Body of pancreas (tissue), 4 donors: Measurements from ENCODE around the gene MPP7. TPM values are rescaled to one million over a fixed set of nuclear protein-coding genes. Genes with fewer than 3 reads are reported as not detected.
"Not testable (repeated sequence)": the region's sequence is repeated elsewhere in the genome, so short reads cannot be mapped to it uniquely, and the experiment has no call there.

Experiments
- ATAC-seq: fragments of 150-250 bp; one replicate; pipeline ENCODE4 v1.9.1; 2016
- DNase-seq, 4 donors: peaks; one replicate each; pipeline ENCODE4 v3.0.0-alpha.2; 2019
- H3K27ac ChIP-seq, 4 donors: fragments of 200-600 bp; sonication (generic); 1 replicate in 3 of 4; 2 replicates in 1 of 4; pipeline versions ENCODE4 v1.5.1 to v1.6.1; 2016 to 2019; ENCODE audit warnings: mild to moderate bottlenecking in 1 of 4, mixed read lengths in 1 of 4, moderate library complexity in 1 of 4
- H3K27me3 ChIP-seq, 2 donors: fragments of 200-600 bp; sonication (generic); one replicate each; pipeline ENCODE4 v1.6.0; 2016; ENCODE audit warnings: mild to moderate bottlenecking in 1 of 2
- H3K36me3 ChIP-seq, 2 donors: fragments of 200-600 bp; sonication (generic); replicated peaks in 1 of 2; 2 replicates each; pipeline ENCODE4 v1.5.1; 2016; ENCODE audit warnings: low read depth in 2 of 2; ENCODE audit not compliant: insufficient read depth in 1 of 2
- H3K4me1 ChIP-seq: fragments of 200-600 bp; sonication (generic); one replicate; pipeline ENCODE4 v1.6.0; 2016
- H3K4me3 ChIP-seq, 2 donors: fragments of 200-600 bp; sonication (generic); 1 replicate in 1 of 2; 2 replicates in 1 of 2; pipeline ENCODE4 v1.5.1; 2016 to 2019
- H3K9me3 ChIP-seq, 3 donors: fragments of 200-600 bp; sonication (generic); 1 replicate in 2 of 3; 2 replicates in 1 of 3; pipeline ENCODE4 v1.5.1; 2016
- CTCF ChIP-seq, 7 experiments: fragments of 450-650 bp in 4 of 7; fragments of 200-600 bp in 3 of 7; sonication (generic) in 3 of 7; IDR thresholded peaks; one replicate each; pipeline ENCODE4 v1.5.1; 2016 to 2019; ENCODE audit warnings: antibody characterized with exemption in 7 of 7
- POLR2A ChIP-seq, 3 donors: fragments of 450-650 bp; IDR thresholded peaks; one replicate each; pipeline ENCODE4 v1.6.1; 2016; ENCODE audit warnings: antibody characterized with exemption in 3 of 3, mild to moderate bottlenecking in 2 of 3
- WGBS, 2 donors: methylation state at CpG; one replicate each; pipeline ENCODE4 v1.1.5; 2017; 5-methylcytosine and 5-hydroxymethylcytosine counted together
- intact Hi-C: fragments of 100-400 bp; cut with DNase I; formaldehyde crosslinking; loops from one replicate; pipeline ENCODE4 v1.15.1; 2023
- total RNA-seq, 2 donors: library from RNA; depleted of rRNA; stranded (reverse); fragments of >200 nt; gene quantifications; one replicate each; pipeline ENCODE4 v1.1.0, GENCODE V29; 2016

MPP7 gene
- 10 to 100 TPM in 1 of 2 donors, 1 to 10 TPM in 1; 5.9 to 12.2 TPM for total RNA-seq

GRCh38 chr10:28302638-28303488 is at the start of gene MPP7:
Gene MPP7, minus strand, starts transcription at chr10:28303064. Its CDS starts 64,460 bp downstream, at chr10:28238604.
- Histone ChIP-seq H3K4me1 (peaks cover 20% of the 10 kb centered on the region), H3K36me3 (no peaks in the 10 kb centered on the region), H3K27me3 (no peaks in the 10 kb centered on the region), H3K27ac (peak within 1 kb of the TSS; percentile 90 to 97 (median 92)), H3K9me3 (no peaks in the 10 kb centered on the region), H3K4me3 (peak within 1 kb of the TSS; percentile 17 to 51)
- intact Hi-C loops: no loop called here
- TF ChIP-seq POLR2A (IDR thresholded peaks at IDR 0.05): peak; percentile 75 to 98 (median 98)
- TF ChIP-seq CTCF (IDR thresholded peaks at IDR 0.05): peak; percentile 35 to 72 (median 60)
- DNase-seq (peak; percentile 96 to 99 (median 97)), ATAC-seq (peak; percentile 98)
- 0% methylated on average over 14 to 75 of the region's 80 CpGs for WGBS, 2 donors

GRCh38 chr10:28349892-28350291 is 47.0 kb upstream of the MPP7 start:
- ATAC-seq (no peak), DNase-seq (no peak)
- Histone ChIP-seq H3K9me3 (no peaks in the 10 kb centered on the region), H3K27ac (no peak overlapping the region), H3K36me3 (no peaks in the 10 kb centered on the region), H3K4me1 (peaks cover 4% of the 10 kb centered on the region), H3K27me3 (no peaks in the 10 kb centered on the region), H3K4me3 (no peak overlapping the region)
- TF ChIP-seq POLR2A (IDR thresholded peaks at IDR 0.05) (no peak), CTCF (IDR thresholded peaks at IDR 0.05) (no peak)
- intact Hi-C loops: no loop called here
- 55 to 86% methylated on average over 3 of the region's 3 CpGs for WGBS, 2 donors

- Histone ChIP-seq H3K4me1 (no peaks in the 10 kb centered on the region), H3K27me3 (no peaks in the 10 kb centered on the region), H3K27ac (no peak overlapping the region), H3K9me3 (no peaks in the 10 kb centered on the region), H3K4me3 (no peak overlapping the region), H3K36me3 (no peaks in the 10 kb centered on the region)
- 77 to 81% methylated on average over 6 of the region's 6 CpGs for WGBS, 2 donors
- DNase-seq: no peak
- intact Hi-C loops: no loop called here
- no peak for ATAC-seq
- TF ChIP-seq POLR2A (IDR thresholded peaks at IDR 0.05): no peak
- no peak for TF ChIP-seq CTCF (IDR thresholded peaks at IDR 0.05)
Measured at GRCh38 chr10:28343987-28344895, 41.4 kb upstream of the MPP7 start.

- no peaks in the 10 kb centered on the region for H3K4me1 ChIP-seq
- intact Hi-C loops: no loop called here
- ATAC-seq (no peak), DNase-seq (no peak)
- TF ChIP-seq CTCF (IDR thresholded peaks at IDR 0.05): no peak
- no peak for TF ChIP-seq POLR2A (IDR thresholded peaks at IDR 0.05)
- H3K9me3 ChIP-seq: no peaks in the 10 kb centered on the region
- no peak overlapping the region for H3K27ac ChIP-seq
- H3K27me3 ChIP-seq: no peaks in the 10 kb centered on the region
- no peaks in the 10 kb centered on the region for H3K36me3 ChIP-seq
- WGBS, 2 donors: 90 to 100% methylated on average over 2 of the region's 2 CpGs
- no peak overlapping the region for H3K4me3 ChIP-seq
Measured at GRCh38 chr10:28343252-28343651, 40.4 kb upstream of the MPP7 start.

GRCh38 chr10:28341679-28342078 is 38.8 kb upstream of the MPP7 start:
- H3K27ac ChIP-seq, H3K27me3 ChIP-seq, H3K4me1 ChIP-seq, DNase-seq, H3K4me3 ChIP-seq, H3K9me3 ChIP-seq, H3K36me3 ChIP-seq, ATAC-seq, intact Hi-C loops: not testable (repeated sequence)
- 92 to 94% methylated on average over 5 of the region's 5 CpGs for WGBS, 2 donors
